Glomerular endothelial cell (primary cell): ENCODE measurements around the gene OXER1. TPM values are rescaled to one million over a fixed set of nuclear protein-coding genes. Genes with fewer than 3 reads are reported as not detected.

ENCODE experiments used
- DNase-seq: peaks from one replicate; pipeline ENCODE4 v3.0.0-alpha.2; 2011; ENCODE audit warnings: low read depth, low spot score; ENCODE audit errors: extremely low read depth
- total RNA-seq: library from RNA; depleted of rRNA; stranded (reverse); fragments of >200 nt; gene quantifications from 2 replicates; pipeline ENCODE4 v1.2.3, GENCODE V29; 2015

The OXER1 gene
- not detected in 2 replicates for total RNA-seq

- DNase-seq: no peak
Measured at GRCh38 chr2:42764096-42764495, at the start of gene OXER1. Gene OXER1, minus strand, starts transcription at chr2:42764135. Its CDS starts 73 bp downstream, at chr2:42764062.

GRCh38 chr2:42812899-42813479 is 49.1 kb upstream of the OXER1 start:
- DNase-seq: no peak

GRCh38 chr2:42810971-42811811 is 47.3 kb upstream of the OXER1 start:
- DNase-seq: no peak

- no peak for DNase-seq
Measured at GRCh38 chr2:42810121-42810970, 46.4 kb upstream of the OXER1 start.

GRCh38 chr2:42809819-42810120 is 45.8 kb upstream of the OXER1 start:
- DNase-seq: no peak

GRCh38 chr2:42809131-42809818 is 45.3 kb upstream of the OXER1 start:
- DNase-seq: no peak

- no peak for DNase-seq
Measured at GRCh38 chr2:42808301-42808700, 44.4 kb upstream of the OXER1 start.

GRCh38 chr2:42806786-42807185 is 42.9 kb upstream of the OXER1 start:
- no peak for DNase-seq

- no peak for DNase-seq
Measured at GRCh38 chr2:42804891-42805290, 41.0 kb upstream of the OXER1 start.

GRCh38 chr2:42804338-42804737 is 40.4 kb upstream of the OXER1 start:
- DNase-seq: no peak

GRCh38 chr2:42802150-42802549 is 38.2 kb upstream of the OXER1 start:
- no peak for DNase-seq

- DNase-seq: no peak
Measured at GRCh38 chr2:42801381-42801780, 37.4 kb upstream of the OXER1 start.

- no peak for DNase-seq
Measured at GRCh38 chr2:42800981-42801380, 37.0 kb upstream of the OXER1 start.

GRCh38 chr2:42800461-42800962 is 36.6 kb upstream of the OXER1 start:
- no peak for DNase-seq

GRCh38 chr2:42799881-42800280 is 35.9 kb upstream of the OXER1 start:
- DNase-seq: no peak

GRCh38 chr2:42797281-42797680 is 33.3 kb upstream of the OXER1 start:
- no peak for DNase-seq

GRCh38 chr2:42796427-42797248 is 32.7 kb upstream of the OXER1 start:
- DNase-seq: no peak

- DNase-seq: no peak
Measured at GRCh38 chr2:42795841-42796301, 31.9 kb upstream of the OXER1 start.

- no peak for DNase-seq
Measured at GRCh38 chr2:42795275-42795674, 31.3 kb upstream of the OXER1 start.
